H1 (cell line): ENCODE data around the gene CHD2.

Experiments
- CHD2 ChIP-seq: IDR thresholded peaks from 2 replicates; pipeline ENCODE4 v1.6.1; 2012; ENCODE audit warnings: low read length, improper control_type of control experiment
- EGR1 ChIP-seq: IDR thresholded peaks from 2 replicates; pipeline ENCODE4 v1.6.1; 2011; ENCODE audit warnings: low read depth, low read length, borderline replicate concordance
- EZH2 ChIP-seq: fragments of 200-600 bp; sonication (generic); IDR thresholded peaks from 2 replicates; pipeline ENCODE4 v1.7.1; 2012; ENCODE audit warnings: low read depth, mild to moderate bottlenecking, moderate library complexity, low read length, inconsistent platforms; ENCODE audit not compliant: severe bottlenecking
- GABPA ChIP-seq: IDR thresholded peaks from 2 replicates; pipeline ENCODE4 v1.6.1; 2011; ENCODE audit warnings: mild to moderate bottlenecking, low read length, moderate library complexity, borderline replicate concordance; ENCODE audit not compliant: insufficient read depth
- POLR2A ChIP-seq, 2 experiments: IDR thresholded peaks; 1 replicate in 1 of 2; 2 replicates in 1 of 2; pipeline ENCODE4 v1.6.1; 2011; ENCODE audit warnings: low read depth in 2 of 2, low read length in 2 of 2, mild to moderate bottlenecking in 2 of 2; ENCODE audit errors: control extremely low read depth in 1 of 2
- RXRA ChIP-seq: IDR thresholded peaks from 2 replicates; pipeline ENCODE4 v1.6.1; 2011; ENCODE audit warnings: low read depth, mild to moderate bottlenecking, low read length, moderate library complexity; ENCODE audit not compliant: insufficient read depth
- SIN3A ChIP-seq, 2 experiments: IDR thresholded peaks in 1 of 2; conservative IDR thresholded peaks in 1 of 2; 2 replicates each; pipeline ENCODE4 v1.6.1; 2011 to 2012; ENCODE audit warnings: low read length in 2 of 2, improper control_type of control experiment in 1 of 2, low read depth in 1 of 2, mild to moderate bottlenecking in 1 of 2
- TF ChIP-seq, protein P1 (sequence below), 3 experiments: IDR thresholded peaks; 1 replicate in 2 of 3; 2 replicates in 1 of 3; pipeline versions ENCODE4 v1.5.1 to v1.6.1; 2011; ENCODE audit warnings: low read length in 3 of 3, mild to moderate bottlenecking in 3 of 3, inconsistent platforms in 2 of 3, low read depth in 1 of 3, moderate library complexity in 1 of 3; ENCODE audit not compliant: insufficient read depth in 1 of 3; ENCODE audit errors: control extremely low read depth in 1 of 3

DNA sequence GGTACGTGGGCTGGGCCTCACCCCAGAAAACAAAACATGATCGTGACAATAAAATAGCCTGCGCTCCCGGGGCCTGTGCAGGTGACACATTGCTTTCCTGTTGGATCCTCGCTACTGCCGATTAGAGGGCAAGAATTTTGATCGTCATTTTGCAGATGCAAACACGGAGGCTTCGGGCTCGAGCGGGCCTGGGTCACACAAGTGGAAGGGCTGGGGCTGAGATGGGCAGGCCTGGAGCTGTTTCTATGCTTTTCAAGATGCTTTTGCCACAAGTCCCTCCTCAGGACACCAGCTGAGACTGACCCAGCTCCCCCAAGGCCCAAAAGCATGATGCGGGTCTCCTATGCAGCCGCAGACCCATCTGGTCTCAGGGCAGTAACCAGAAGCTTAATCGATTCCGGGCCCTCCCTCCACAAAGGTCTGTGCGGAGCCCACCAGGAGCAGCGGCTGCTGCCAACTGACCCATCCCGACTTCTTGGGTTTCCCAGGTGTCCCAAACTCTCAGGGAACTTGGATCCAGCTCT, 158.8 kb downstream of the CHD2 start:
- no peak for TF ChIP-seq SIN3A (conservative IDR thresholded peaks at IDR 0.05 in 1 of 2, IDR thresholded peaks at IDR 0.05 in 1 of 2; ENCODE audit: low read depth in 1 of 2, low read length in 2 of 2)
- TF ChIP-seq EGR1: no peak
- no peak for TF ChIP-seq EZH2
- TF ChIP-seq, protein P1, sequence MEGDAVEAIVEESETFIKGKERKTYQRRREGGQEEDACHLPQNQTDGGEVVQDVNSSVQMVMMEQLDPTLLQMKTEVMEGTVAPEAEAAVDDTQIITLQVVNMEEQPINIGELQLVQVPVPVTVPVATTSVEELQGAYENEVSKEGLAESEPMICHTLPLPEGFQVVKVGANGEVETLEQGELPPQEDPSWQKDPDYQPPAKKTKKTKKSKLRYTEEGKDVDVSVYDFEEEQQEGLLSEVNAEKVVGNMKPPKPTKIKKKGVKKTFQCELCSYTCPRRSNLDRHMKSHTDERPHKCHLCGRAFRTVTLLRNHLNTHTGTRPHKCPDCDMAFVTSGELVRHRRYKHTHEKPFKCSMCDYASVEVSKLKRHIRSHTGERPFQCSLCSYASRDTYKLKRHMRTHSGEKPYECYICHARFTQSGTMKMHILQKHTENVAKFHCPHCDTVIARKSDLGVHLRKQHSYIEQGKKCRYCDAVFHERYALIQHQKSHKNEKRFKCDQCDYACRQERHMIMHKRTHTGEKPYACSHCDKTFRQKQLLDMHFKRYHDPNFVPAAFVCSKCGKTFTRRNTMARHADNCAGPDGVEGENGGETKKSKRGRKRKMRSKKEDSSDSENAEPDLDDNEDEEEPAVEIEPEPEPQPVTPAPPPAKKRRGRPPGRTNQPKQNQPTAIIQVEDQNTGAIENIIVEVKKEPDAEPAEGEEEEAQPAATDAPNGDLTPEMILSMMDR (IDR thresholded peaks at IDR 0.05; ENCODE audit: control extremely low read depth in 1 of 3, insufficient read depth in 1 of 3, low read depth in 1 of 3, low read length in 3 of 3): no peak
- TF ChIP-seq POLR2A (IDR thresholded peaks at IDR 0.05; ENCODE audit: control extremely low read depth in 1 of 2, low read depth in 2 of 2, low read length in 2 of 2): no peak
- TF ChIP-seq RXRA: no peak
- no peak for TF ChIP-seq GABPA
- TF ChIP-seq CHD2: no peak
